Endothelial cell of umbilical vein (primary cell): Measurements from ENCODE around the gene REPS2. TPM values are rescaled to one million over a fixed set of nuclear protein-coding genes. Genes with fewer than 3 reads are reported as not detected.

Source experiments
- BruUV-seq: library from RNA; stranded (reverse); fragments of 400-500 nt; replicated peaks from 2 replicates; lab custom pipeline; 2021; lab: Mats Ljungman, UMichigan
- CTCF ChIA-PET: fragments of 300-600, 350-600 bp; sonication (Branson Sonifier 250); formaldehyde crosslinking; loops from one replicate; lab custom pipeline; 2021; ENCODE audit warnings: antibody characterized with exemption, inconsistent platforms; lab: Charles Lee
- POLR2A ChIA-PET: fragments of 300-600, 350-600 bp; sonication (Branson Sonifier 250); formaldehyde crosslinking; loops from one replicate; lab custom pipeline; 2021; ENCODE audit warnings: antibody characterized with exemption, inconsistent platforms; lab: Charles Lee
- DNase-seq: peaks from one replicate; pipeline ENCODE4 v3.0.0-alpha.2; 2011; ENCODE audit warnings: low read depth, low spot score
- FAIRE-seq: peaks from 2 replicates; lab custom pipeline; 2011; peaks lifted over from hg19 to GRCh38; lab: Jason Lieb, UNC
- H2AFZ ChIP-seq: 2 replicates; pipeline ENCODE4 v1.6.0; 2012; ENCODE audit warnings: low read depth, low read length, control low read depth, inconsistent platforms
- H3K27ac ChIP-seq: 2 replicates; pipeline ENCODE4 v1.5.1; 2011; ENCODE audit warnings: low read depth, mild to moderate bottlenecking, control low read depth, low read length, moderate library complexity; ENCODE audit not compliant: insufficient read depth
- H3K27me3 ChIP-seq, 2 experiments: 2 replicates each; pipeline versions ENCODE4 v1.6.0 to v1.6.1; 2011; ENCODE audit warnings: low read length in 2 of 2, mixed read lengths in 1 of 2; ENCODE audit not compliant: control insufficient read depth in 2 of 2, insufficient read depth in 2 of 2
- H3K36me3 ChIP-seq, 2 experiments: 2 replicates in 1 of 2; 3 replicates in 1 of 2; pipeline ENCODE4 v1.5.1; 2011; ENCODE audit warnings: low read length in 2 of 2, mild to moderate bottlenecking in 1 of 2, moderate library complexity in 1 of 2; ENCODE audit not compliant: control insufficient read depth in 2 of 2, insufficient read depth in 2 of 2; ENCODE audit errors: extremely low read depth in 1 of 2
- H3K4me1 ChIP-seq: 3 replicates; pipeline ENCODE4 v1.5.1; 2011; ENCODE audit warnings: mild to moderate bottlenecking, low read length; ENCODE audit not compliant: control insufficient read depth, insufficient read depth; ENCODE audit errors: extremely low read depth
- H3K4me2 ChIP-seq: 2 replicates; pipeline ENCODE4 v1.6.1; 2011; ENCODE audit warnings: low read length, control low read depth, mixed read lengths; ENCODE audit not compliant: insufficient read depth
- H3K4me3 ChIP-seq, 3 experiments: fragments of 200-600 bp in 1 of 3; sonication (generic), shearing (Covaris generic) in 1 of 3; replicated peaks in 1 of 3; 2 replicates each; pipeline ENCODE4 v1.5.1; 2011 to 2016; ENCODE audit warnings: control low read depth in 3 of 3, low read length in 3 of 3, mild to moderate bottlenecking in 2 of 3, inconsistent platforms in 1 of 3, low read depth in 1 of 3, moderate library complexity in 1 of 3; ENCODE audit not compliant: insufficient read depth in 1 of 3
- H3K79me2 ChIP-seq: 2 replicates; pipeline ENCODE4 v1.6.0; 2012; ENCODE audit warnings: low read length, inconsistent platforms; ENCODE audit not compliant: control insufficient read depth, insufficient read depth
- H3K9ac ChIP-seq: replicated peaks from 2 replicates; pipeline ENCODE3; 2011; ENCODE audit warnings: low read length, control low read depth; ENCODE audit not compliant: insufficient read depth; ENCODE audit errors: extremely low read depth
- H3K9me1 ChIP-seq: replicated peaks from 3 replicates; pipeline ENCODE4 v1.6.0; 2011; ENCODE audit warnings: mild to moderate bottlenecking, low read length; ENCODE audit not compliant: control insufficient read depth, insufficient read depth; ENCODE audit errors: extremely low read depth
- H3K9me3 ChIP-seq: replicated peaks from 2 replicates; pipeline ENCODE4 v1.5.1; 2012; ENCODE audit warnings: low read length, inconsistent platforms; ENCODE audit not compliant: control insufficient read depth, insufficient read depth
- H4K20me1 ChIP-seq: replicated peaks from 2 replicates; pipeline ENCODE3; 2011; ENCODE audit warnings: mild to moderate bottlenecking, low read length; ENCODE audit not compliant: control insufficient read depth, insufficient read depth; ENCODE audit errors: extremely low read depth
- CTCF ChIP-seq, 2 donors: IDR thresholded peaks; 1 replicate in 1 of 2; 2 replicates in 1 of 2; pipeline ENCODE4 v1.5.1; 2011; ENCODE audit warnings: low read length in 2 of 2, mild to moderate bottlenecking in 2 of 2, moderate library complexity in 2 of 2, control low read depth in 1 of 2, inconsistent platforms in 1 of 2, low read depth in 1 of 2; ENCODE audit not compliant: insufficient read depth in 1 of 2; ENCODE audit errors: extremely low read depth in 1 of 2
- EZH2 ChIP-seq: IDR thresholded peaks from 2 replicates; pipeline ENCODE4 v1.6.1; 2012; ENCODE audit warnings: borderline replicate concordance, low read depth, mild to moderate bottlenecking, moderate library complexity, low read length, inconsistent platforms; ENCODE audit not compliant: severe bottlenecking
- FOS ChIP-seq: IDR thresholded peaks from 2 replicates; pipeline ENCODE4 v1.6.1; 2011; ENCODE audit warnings: mild to moderate bottlenecking, low read length, moderate library complexity, borderline replicate concordance; ENCODE audit not compliant: insufficient read depth
- GATA2 ChIP-seq: IDR thresholded peaks from 2 replicates; pipeline ENCODE4 v1.7.0; 2011; ENCODE audit warnings: low read depth, mild to moderate bottlenecking, moderate library complexity, mixed read lengths, low read length; ENCODE audit not compliant: insufficient read length, insufficient read depth
- JUN ChIP-seq: IDR thresholded peaks from 2 replicates; pipeline ENCODE4 v1.6.1; 2011; ENCODE audit warnings: borderline replicate concordance, low read depth; ENCODE audit not compliant: insufficient read length, insufficient read depth
- MAX ChIP-seq: IDR thresholded peaks from 2 replicates; pipeline ENCODE4 v1.6.1; 2011; ENCODE audit not compliant: insufficient read depth, insufficient read length
- MYC ChIP-seq: IDR thresholded peaks from one replicate; pipeline ENCODE4 v1.6.1; 2011; ENCODE audit warnings: mild to moderate bottlenecking, low read depth, low read length
- POLR2A ChIP-seq: IDR thresholded peaks from 2 replicates; pipeline ENCODE4 v1.6.1; 2012; ENCODE audit warnings: low read depth, mild to moderate bottlenecking, control low read depth, low read length
- POLR2AphosphoS5 ChIP-seq: IDR thresholded peaks from 2 replicates; pipeline ENCODE4 v1.6.1; 2012; ENCODE audit warnings: low read depth, mild to moderate bottlenecking, control low read depth, low read length, moderate library complexity; ENCODE audit not compliant: insufficient read depth
- dilution Hi-C: fragments of 300-500 bp; cut with MboI; formaldehyde crosslinking; loops from one replicate; pipeline ENCODE4 v1.15.0; 2019; ENCODE audit warnings: low sequenced_read_pairs; ENCODE audit not compliant: extremely low pct_ligation_motif_present
- intact Hi-C: fragments of 100-400 bp; cut with micrococcal nuclease; formaldehyde crosslinking; loops from one replicate; pipeline ENCODE4 v1.10.0; 2022
- polyA plus RNA-seq, 4 experiments: library from polyadenylated mRNA; depleted of rRNA in 3 of 4; stranded (reverse) in 3 of 4; unstranded in 1 of 4; fragments of >200 nt; gene quantifications; 2 replicates each; pipeline versions ENCODE4 v1.2.1 to v1.2.3, GENCODE V29; 2011 to 2012; ENCODE audit warnings: missing spikeins in 1 of 4
- total RNA-seq: library from RNA; stranded (reverse); gene quantifications from 2 replicates; pipeline ENCODE4 v1.2.3, GENCODE V29; 2021

The REPS2 gene
- total and polyA plus RNA-seq, 2 donors (not counting 3 experiments of a cell fraction or from before 2014, with no cell fraction given), result 0.91 to 2.6 TPM

GRCh38 chrX:16979226-16979625 is 32.8 kb downstream of the REPS2 start:
- no peak overlapping the region for H3K27ac ChIP-seq
- ChIA-PET CTCF (no interaction called here), POLR2A (no interaction called here)
- no peaks in the 10 kb centered on the region for H3K4me1 ChIP-seq
- no peak for TF ChIP-seq GATA2
- no peak for TF ChIP-seq POLR2AphosphoS5
- no peak for TF ChIP-seq MAX
- no peak for TF ChIP-seq POLR2A
- TF ChIP-seq CTCF (IDR thresholded peaks at IDR 0.05; ENCODE audit: extremely low read depth in 1 of 2, insufficient read depth in 1 of 2, low read depth in 1 of 2, low read length in 2 of 2), result no peak
- TF ChIP-seq JUN, result no peak
- no peak for TF ChIP-seq FOS
- no peak for TF ChIP-seq EZH2
- no peak for TF ChIP-seq MYC
- BruUV-seq, result no TSS peak
- H3K79me2 ChIP-seq, result no peaks in the 10 kb centered on the region
- no peak overlapping the region for H2AFZ ChIP-seq
- dilution Hi-C loops (no loop called here), intact Hi-C loops (no loop called here)
- no peaks in the 10 kb centered on the region for H3K27me3 ChIP-seq
- no peaks in the 10 kb centered on the region for H3K36me3 ChIP-seq
- DNase-seq (no peak), FAIRE-seq (no peak)
- no peak overlapping the region for H3K9ac ChIP-seq
- no peak overlapping the region for H3K4me2 ChIP-seq
- H3K4me3 ChIP-seq, result no peak overlapping the region
- no peaks in the 10 kb centered on the region for H3K9me1 ChIP-seq
- no peaks in the 10 kb centered on the region for H3K9me3 ChIP-seq
- H4K20me1 ChIP-seq, result no peaks in the 10 kb centered on the region
